ENCODE results near the gene KIFBP.

Gene KIFBP

GRCh38 chr10:69051710-69052487 is 63.3 kb downstream of the KIFBP start:
- no peak for DNase-seq

- no peak for DNase-seq
These were observed 64.1 kb downstream of the KIFBP start for GRCh38 chr10:69052736-69053135.

GRCh38 chr10:69055241-69055640 is 66.6 kb downstream of the KIFBP start:
- no peak for DNase-seq

GRCh38 chr10:69056129-69056528 is 67.5 kb downstream of the KIFBP start:
- no peak for DNase-seq

GRCh38 chr10:69056536-69057260 is 68.1 kb downstream of the KIFBP start:
- no peak for DNase-seq

GRCh38 chr10:69057261-69057950 is 68.8 kb downstream of the KIFBP start:
- no peak for DNase-seq

- no peak for DNase-seq
These were observed 69.3 kb downstream of the KIFBP start for GRCh38 chr10:69057951-69058297.

GRCh38 chr10:69060127-69060798 is 71.7 kb downstream of the KIFBP start:
- no peak for DNase-seq

- DNase-seq = no peak
These were observed 72.9 kb downstream of the KIFBP start for GRCh38 chr10:69061305-69062161.

GRCh38 chr10:69062901-69063300 is 74.3 kb downstream of the KIFBP start:
- no peak for DNase-seq

- DNase-seq = no peak
These were observed 76.2 kb downstream of the KIFBP start for GRCh38 chr10:69064762-69065328.

GRCh38 chr10:69065406-69066361 is 77.1 kb downstream of the KIFBP start:
- no peak for DNase-seq

Data from NCI-H1417 treated with DMSO at 0.1 percent for 48 hours (cell line).